ENCODE measurements around the gene ADAMTS14.

- TF ChIP-seq POLR2AphosphoS5 (IDR thresholded peaks at IDR 0.05), result no peak
- TF ChIP-seq CTCF (IDR thresholded peaks at IDR 0.05), result no peak
- TF ChIP-seq POLR2A (IDR thresholded peaks at IDR 0.05), result no peak
- TF ChIP-seq EP300 (IDR thresholded peaks at IDR 0.05), result no peak
These were observed 21.5 kb downstream of the ADAMTS14 start for GRCh38 chr10:70693619-70694335.

Measured in stomach (tissue), 4 donors.